Measurements from ENCODE around the gene TCEA2.

The TCEA2 gene

DNA sequence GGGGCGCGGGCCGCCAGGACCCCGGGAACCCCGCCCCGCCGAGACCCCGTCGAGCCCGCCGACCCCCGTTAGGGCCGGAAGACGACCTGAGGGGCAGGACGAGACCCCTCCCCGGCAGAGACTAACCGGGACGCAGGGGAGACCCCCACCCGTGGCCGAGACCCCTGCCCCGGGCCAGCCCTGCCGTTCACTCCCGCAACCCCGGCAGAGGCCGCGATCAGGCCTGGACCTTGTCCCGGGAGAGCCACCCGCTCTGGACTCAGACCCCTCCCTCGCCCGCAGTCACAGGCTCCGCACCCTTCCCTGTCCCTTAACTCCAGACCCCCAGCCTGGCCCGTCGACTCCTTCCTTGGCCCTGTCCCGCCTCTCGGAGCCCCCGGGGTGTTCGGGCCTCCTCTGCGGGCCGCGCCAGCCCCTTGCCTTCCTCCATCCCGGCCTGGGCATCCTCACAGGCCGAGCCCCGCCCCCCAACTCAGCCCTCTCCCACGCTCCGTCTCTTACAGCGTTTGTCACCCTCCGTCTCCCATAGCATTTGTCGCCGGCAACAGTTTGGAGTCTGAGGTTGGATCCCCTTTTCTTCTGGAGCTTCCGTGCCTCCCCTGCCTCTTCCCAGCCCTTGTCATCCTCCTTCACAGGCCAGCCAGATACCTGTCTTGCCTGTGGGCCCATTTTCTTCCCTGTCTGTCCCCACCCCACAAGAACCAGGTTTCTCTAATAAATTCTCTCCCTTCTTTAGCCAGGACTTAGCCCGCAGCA lies 569 bp downstream of the TCEA2 start:
- in situ Hi-C loops (cut with MboI; ENCODE audit: low sequenced_read_pairs): no loop called here

- in situ Hi-C loops (cut with MboI; ENCODE audit: low sequenced_read_pairs): no loop called here
These were observed 1.2 kb downstream of the TCEA2 start for GRCh38 chr20:64064145-64064698.

- in situ Hi-C loops (cut with MboI; ENCODE audit: low sequenced_read_pairs): no loop called here
These were observed 2.3 kb downstream of the TCEA2 start for GRCh38 chr20:64065062-64065973.

DNA sequence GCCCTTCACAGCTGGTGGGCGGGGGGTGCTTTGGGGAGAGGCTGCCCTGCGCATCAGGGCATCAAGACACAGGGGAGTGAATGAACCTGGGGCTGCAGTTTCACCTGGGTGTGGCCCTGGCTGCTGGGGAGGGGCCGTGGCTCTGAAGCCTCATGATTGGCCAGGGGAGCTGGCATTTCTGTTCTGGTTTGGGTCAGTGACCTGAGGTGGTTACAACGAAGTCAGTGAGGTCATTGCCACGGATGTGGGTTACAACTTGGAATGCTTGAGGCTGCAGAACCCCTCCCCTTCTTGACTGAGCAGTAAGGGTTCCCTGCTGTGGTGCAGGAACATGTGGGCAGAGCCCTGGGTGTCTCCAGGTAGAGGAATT lies 3.0 kb downstream of the TCEA2 start:
- in situ Hi-C loops (cut with MboI; ENCODE audit: low sequenced_read_pairs): no loop called here

GRCh38 chr20:64067005-64067632 lies 4.1 kb downstream of the TCEA2 start:
- in situ Hi-C loops (cut with MboI; ENCODE audit: low sequenced_read_pairs): no loop called here

- in situ Hi-C loops (cut with MboI; ENCODE audit: low sequenced_read_pairs): no loop called here
These were observed 4.8 kb downstream of the TCEA2 start for GRCh38 chr20:64067733-64068307.

GRCh38 chr20:64068386-64069208 lies 5.6 kb downstream of the TCEA2 start:
- in situ Hi-C loops (cut with MboI; ENCODE audit: low sequenced_read_pairs): no loop called here

- in situ Hi-C loops (cut with MboI; ENCODE audit: low sequenced_read_pairs): no loop called here
These were observed 6.2 kb downstream of the TCEA2 start for GRCh38 chr20:64069209-64069613.

GRCh38 chr20:64069614-64070243 lies 6.7 kb downstream of the TCEA2 start:
- in situ Hi-C loops (cut with MboI; ENCODE audit: low sequenced_read_pairs): no loop called here

DNA sequence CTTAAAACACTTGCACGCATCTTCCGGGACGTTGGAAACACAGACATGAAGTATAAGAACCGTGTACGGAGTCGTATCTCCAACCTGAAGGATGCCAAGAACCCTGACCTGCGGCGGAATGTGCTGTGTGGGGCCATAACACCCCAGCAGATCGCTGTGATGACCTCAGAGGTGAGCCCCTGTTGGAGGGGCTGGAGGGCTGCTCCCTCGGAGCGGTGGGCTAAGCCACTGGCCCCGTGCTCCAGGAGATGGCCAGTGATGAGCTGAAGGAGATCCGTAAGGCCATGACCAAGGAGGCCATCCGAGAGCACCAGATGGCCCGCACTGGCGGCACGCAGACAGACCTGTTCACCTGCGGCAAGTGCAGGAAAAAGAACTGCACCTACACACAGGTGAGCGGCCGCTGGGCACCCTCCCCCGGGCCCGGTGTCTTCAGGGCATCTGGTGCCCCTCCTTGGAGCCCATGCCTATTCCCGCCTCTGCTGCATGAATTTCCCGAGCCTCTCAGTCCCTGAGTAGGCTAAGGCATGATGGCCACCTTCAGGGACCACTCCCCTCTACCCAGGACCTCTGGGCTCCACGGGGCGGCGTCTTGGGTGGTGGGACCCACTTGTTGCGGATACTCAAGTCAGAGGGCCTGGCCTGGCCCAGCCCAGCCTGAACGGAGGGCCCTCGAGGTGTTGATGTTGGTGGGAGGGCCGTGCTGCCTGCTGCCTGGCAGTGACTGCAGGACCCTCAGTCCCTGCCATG lies 7.4 kb downstream of the TCEA2 start:
- in situ Hi-C loops (cut with MboI; ENCODE audit: low sequenced_read_pairs): no loop called here

GRCh38 chr20:64071341-64072332 lies 8.6 kb downstream of the TCEA2 start:
- in situ Hi-C loops (cut with MboI; ENCODE audit: low sequenced_read_pairs): no loop called here

DNA sequence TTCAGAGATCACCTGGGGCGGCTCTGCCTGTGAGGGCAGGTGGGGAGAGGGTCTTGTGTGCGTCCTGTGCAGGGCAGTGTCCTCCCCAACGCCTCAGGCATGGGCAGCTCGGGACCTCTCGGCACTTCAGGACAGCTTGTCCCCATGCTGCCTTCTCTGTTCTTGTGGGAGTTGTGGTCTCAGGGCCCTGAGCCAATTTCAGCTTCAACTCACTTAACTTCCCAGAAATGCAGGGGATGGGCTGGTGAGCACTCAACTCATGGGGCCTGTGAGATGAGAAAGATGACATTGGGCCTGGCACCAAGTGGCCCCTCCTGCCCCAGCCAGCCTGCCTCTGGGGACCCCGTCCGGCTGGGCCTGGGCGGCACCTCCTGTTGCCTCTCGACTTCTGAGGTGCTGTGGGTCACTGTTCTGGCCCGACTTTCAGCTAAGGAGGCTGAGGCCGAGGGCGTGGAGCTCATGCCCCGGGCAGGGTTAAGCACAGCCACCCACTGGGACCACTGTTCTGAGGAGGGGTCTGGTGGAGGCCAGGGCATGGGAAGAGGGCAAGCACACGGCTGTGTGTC lies 9.6 kb downstream of the TCEA2 start:
- in situ Hi-C loops (cut with MboI; ENCODE audit: low sequenced_read_pairs): no loop called here

DNA sequence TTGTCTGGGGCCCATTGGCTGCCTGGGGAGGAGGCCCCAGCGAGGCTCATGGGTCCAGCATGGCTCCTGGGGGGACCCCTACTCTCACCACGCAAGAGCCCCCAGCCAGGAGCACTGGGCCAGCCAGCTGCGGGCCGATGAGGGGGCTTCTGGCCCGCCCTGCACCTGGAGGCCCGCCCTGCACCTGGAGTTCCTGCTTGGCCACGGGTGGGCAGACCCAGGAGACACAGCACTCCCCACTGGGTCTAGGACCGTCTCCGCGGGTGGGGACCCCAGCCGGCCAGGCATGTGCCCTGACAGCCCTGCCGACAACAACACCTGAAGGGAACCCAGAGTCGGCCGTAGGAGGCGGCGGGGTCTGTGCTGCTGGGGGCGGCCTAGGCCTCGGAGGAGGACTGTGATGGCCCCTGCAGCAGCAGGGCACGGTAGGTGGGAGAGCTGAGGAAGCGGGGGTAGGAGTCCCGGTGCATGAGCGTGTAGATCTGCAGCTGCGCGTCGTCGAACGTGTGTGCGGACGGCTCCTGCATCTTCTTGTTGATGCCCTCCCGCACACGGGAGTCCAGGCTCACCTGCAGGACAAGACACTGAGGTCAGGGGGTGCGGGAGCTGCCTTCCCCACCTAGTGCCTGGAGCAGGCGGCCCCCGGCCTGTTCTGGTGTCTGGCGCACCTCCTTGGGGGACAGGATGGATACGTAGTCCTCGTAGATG lies 10.6 kb downstream of the TCEA2 start:
- in situ Hi-C loops (cut with MboI; ENCODE audit: low sequenced_read_pairs): no loop called here

DNA sequence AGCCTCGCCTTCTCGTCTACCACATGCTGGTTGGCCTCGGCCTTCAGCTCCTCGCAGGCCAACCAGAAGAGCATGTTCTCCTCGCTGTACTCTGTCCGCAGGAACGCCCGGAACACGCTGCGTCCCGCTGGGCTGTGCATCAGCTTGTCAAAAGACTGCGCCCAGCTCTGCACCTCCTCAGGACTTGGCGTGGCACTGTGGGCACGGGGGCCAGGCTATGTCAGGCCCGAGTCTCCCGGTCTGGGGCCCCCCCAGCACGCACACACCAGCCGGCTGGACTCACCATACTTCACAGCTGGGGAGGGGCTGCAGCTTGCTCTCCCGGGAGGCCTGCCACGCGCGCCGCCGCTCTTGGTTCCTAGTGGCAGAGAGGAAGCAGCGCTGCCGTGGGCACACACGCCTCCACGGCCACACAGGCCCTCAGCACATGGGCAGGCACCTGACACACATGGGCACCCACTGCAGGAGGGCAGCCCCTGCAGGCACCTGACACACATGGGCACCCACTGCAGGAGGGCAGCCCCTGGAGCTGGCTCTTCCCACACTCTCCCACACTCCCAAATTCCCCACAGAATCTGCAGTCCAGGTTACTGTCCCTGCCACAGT lies 11.3 kb downstream of the TCEA2 start:
- in situ Hi-C loops (cut with MboI; ENCODE audit: low sequenced_read_pairs): no loop called here

GRCh38 chr20:64074963-64075362 lies 12.0 kb downstream of the TCEA2 start:
- in situ Hi-C loops (cut with MboI; ENCODE audit: low sequenced_read_pairs): no loop called here

GRCh38 chr20:64075556-64075955 lies 12.6 kb downstream of the TCEA2 start:
- in situ Hi-C loops (cut with MboI; ENCODE audit: low sequenced_read_pairs): no loop called here
